Stimulated activated CD4-positive, alpha-beta T cell treated with anti-CD3 and anti-CD28 coated beads, TNF-alpha, amount 100 ng/mL, for 24 hours (primary cell): ENCODE measurements around the gene LCLAT1.
"Not testable (repeated sequence)": the region's sequence is repeated elsewhere in the genome, so short reads cannot be mapped to it uniquely, and the experiment has no call there.

Experiments
- DNase-seq, 3 experiments: peaks; one replicate each; pipeline ENCODE4 v3.0.0-alpha.2; 2020; ENCODE audit warnings: low read depth in 3 of 3

The LCLAT1 gene

DNA sequence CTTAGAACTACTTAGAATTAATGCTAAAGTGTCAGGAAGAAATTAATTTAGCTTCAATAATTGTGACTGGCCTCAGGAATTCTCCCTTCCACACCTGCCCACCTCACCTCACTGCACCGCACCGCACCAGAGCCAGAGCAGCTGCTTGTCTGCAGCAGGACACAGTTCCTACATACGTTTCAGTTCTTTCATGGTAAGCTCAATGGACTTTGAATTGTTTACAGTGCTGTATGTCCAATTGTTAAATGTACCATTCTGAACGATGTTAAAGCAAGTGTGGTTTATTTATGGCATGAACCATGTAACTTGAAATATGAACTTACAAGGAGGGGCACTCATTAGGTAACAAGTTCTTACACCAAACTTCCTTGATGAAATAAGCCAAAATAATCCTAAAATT is 196.0 kb downstream of the LCLAT1 start:
- not testable (repeated sequence) for DNase-seq

DNA sequence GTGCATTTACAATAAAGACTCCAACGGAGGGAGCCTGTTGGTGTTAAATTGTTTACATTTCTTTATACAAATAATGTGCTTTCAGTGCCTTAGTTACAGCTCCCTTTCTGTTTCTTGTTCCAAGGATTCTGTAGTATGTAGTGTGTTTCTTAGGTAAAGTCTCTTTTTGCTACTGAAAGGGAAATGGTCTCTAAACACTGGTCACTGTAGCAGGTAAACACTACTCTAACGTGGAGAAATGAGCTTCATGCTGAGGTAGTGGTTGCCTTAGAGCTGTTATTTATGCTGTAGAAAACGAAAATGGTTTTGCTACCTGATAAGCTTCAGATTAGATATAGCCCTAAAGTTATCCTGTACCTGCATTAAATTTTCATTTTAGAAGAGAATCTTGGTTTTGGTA is 196.6 kb downstream of the LCLAT1 start:
- no peak for DNase-seq

GRCh38 chr2:30645081-30645744 is 198.2 kb downstream of the LCLAT1 start:
- no peak for DNase-seq

DNA sequence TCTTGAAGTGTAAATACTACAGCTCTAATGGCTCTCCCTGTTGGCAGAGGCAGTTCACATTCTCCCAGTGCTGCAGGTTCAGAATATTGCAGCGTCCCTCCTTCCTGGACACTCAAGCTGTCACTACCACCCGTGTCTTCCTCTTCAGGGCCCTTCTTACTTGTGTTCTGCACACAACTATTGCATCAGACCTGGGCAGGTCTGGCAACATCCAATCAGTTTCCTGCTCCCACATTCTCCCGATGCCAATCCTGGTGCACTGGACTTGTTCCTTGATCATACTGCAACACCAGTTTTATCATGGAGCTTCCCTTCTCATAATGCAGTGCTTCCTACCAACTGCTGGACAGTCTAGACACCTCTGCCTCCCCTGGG is 198.7 kb downstream of the LCLAT1 start:
- DNase-seq = no peak

GRCh38 chr2:30647752-30648457 is 200.9 kb downstream of the LCLAT1 start:
- DNase-seq = no peak

GRCh38 chr2:30649278-30649677 is 202.2 kb downstream of the LCLAT1 start:
- DNase-seq = no peak

- no peak for DNase-seq
These were observed 202.8 kb downstream of the LCLAT1 start for GRCh38 chr2:30649828-30650227.

DNA sequence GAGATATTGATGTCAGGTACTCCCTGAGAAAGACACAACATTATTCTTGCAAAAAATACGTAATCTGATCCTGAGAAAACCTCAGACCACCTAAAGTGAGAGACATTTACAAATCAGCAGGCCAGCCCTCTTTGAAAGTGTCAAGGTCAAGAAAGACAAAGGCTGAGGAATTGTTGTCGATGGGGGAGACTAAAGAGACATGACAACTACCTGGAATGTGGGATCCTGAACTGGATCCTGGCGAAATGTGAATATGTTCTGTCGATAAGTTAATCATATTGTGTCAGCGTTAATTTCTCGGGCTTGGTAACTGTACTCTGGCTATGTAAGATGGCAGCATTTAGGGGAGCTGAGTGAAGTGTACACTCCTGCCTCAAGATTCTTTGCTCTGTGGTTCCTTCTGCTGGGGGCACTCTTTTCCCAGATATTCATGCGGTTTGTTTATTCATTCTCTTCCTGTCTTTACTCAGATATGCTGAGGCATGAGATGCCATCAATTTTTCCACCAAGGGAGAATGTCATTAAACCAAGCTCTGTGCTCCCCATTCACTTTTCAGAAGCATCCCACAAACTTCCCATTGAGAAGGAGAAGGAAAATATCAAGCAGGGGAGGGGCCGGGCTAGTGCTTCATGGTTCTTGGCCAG is 205.3 kb downstream of the LCLAT1 start:
- no peak for DNase-seq

DNA sequence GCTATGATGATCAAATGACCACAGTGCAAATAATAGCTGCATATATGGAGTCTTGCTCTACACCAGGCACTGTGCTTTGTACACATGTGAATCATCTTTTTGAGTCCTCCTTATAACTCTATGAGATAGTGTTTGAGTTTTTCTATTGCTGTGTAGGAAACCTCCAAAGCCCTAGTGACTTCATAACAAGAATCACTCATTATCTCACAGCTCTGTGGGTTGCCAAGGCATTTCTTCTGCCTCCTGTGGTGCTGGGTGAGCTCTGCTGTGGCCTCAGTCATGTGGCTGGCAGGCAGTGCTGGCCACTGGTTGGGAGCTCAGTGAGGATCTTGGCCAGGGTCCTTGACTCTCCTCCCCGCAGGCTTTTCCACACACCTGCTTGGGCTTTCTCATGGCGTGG is 206.8 kb downstream of the LCLAT1 start:
- no peak for DNase-seq

DNA sequence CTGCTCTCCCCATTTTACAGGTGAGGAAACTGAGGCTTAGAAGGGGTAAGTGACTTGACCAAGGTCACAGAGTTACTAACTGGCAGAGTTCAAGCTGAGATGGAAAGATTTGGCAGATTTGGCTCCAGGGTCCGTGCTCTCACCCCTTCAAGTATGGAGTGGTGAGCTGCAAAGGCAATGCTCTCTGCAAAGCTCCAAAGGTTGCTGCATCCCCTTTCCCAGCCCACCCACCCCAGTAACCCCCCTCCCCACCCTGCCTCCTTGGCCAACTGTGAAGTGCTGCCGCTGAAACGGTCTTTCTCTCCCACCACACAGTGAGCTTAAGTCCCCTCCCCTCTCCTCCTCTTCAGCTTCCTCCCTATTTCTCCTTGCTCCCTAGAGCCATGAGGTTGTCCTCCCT is 207.4 kb downstream of the LCLAT1 start:
- DNase-seq = no peak

- DNase-seq = no peak
These were observed 208.2 kb downstream of the LCLAT1 start for GRCh38 chr2:30655211-30655610.

DNA sequence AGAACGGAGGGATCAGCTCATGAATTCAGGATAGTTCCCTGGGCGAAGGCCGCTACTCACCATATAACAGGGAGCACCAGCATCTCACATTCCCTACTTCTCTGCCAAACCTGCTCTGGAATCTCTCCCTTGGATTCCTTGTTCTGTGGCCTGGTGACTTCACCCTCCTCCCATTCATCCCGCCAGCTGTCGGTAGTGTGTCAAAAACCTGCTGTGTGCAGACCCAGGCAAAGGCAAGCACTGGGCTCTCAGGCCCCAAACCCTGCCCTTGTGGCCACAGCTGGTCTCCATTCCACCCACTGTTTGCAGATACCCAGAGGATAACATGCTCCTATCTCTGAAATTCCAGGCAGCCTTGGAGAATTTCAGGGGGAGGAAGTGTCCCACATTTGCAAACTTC is 208.6 kb downstream of the LCLAT1 start:
- no peak for DNase-seq

- no peak for DNase-seq
These were observed 209.0 kb downstream of the LCLAT1 start for GRCh38 chr2:30656079-30656478.

- no peak for DNase-seq
These were observed 214.4 kb downstream of the LCLAT1 start for GRCh38 chr2:30661173-30662107.

DNA sequence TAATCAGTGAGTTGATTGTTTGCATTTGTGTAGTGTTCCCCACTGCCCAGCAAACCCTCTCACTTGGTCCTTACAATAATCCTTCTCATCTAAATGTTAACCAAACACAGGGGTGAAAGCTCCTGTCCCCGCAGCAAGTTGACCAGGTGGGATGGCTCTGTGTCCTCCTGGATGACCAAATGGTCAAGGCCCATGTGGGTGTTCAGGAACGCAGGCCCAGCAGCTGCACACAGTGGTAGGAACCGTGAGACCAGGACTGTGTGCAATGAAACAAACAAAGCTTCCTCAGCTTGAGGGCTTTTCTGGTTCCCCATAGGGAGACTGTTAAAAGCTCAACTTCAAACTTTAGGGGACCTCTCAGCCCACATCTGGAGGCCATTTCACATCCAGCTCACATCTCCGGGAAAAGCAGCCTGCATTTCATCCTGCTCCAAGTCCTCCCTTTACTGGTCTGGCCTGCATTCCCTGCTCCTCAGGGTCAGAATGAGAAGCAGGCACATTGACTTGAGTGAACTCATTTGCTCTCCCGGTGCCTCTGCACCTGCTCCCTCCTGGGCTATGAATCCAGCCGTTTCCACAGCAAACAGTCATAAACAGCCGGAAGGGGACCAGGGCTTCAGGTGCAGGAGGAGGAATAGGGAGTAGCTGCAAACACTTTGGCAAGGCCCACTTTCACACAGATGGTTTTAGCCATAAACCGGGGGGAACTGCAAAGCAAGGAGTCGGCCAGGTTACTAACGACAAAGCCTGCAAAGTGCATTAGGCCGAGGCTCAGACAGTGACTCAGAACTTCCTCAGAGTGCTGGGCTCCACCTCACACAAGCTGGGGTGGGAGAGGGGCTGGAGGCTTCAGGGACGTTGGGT is 215.5 kb downstream of the LCLAT1 start:
- no peak for DNase-seq

- DNase-seq = no peak
These were observed 216.3 kb downstream of the LCLAT1 start for GRCh38 chr2:30663321-30663720.

- DNase-seq = no peak
These were observed 216.8 kb downstream of the LCLAT1 start for GRCh38 chr2:30663806-30664205.

- DNase-seq = peak in 1 of 3 experiments; percentile 18
These were observed 217.8 kb downstream of the LCLAT1 start for GRCh38 chr2:30664761-30665358.

- no peak for DNase-seq
These were observed 218.8 kb downstream of the LCLAT1 start for GRCh38 chr2:30665761-30666265.

DNA sequence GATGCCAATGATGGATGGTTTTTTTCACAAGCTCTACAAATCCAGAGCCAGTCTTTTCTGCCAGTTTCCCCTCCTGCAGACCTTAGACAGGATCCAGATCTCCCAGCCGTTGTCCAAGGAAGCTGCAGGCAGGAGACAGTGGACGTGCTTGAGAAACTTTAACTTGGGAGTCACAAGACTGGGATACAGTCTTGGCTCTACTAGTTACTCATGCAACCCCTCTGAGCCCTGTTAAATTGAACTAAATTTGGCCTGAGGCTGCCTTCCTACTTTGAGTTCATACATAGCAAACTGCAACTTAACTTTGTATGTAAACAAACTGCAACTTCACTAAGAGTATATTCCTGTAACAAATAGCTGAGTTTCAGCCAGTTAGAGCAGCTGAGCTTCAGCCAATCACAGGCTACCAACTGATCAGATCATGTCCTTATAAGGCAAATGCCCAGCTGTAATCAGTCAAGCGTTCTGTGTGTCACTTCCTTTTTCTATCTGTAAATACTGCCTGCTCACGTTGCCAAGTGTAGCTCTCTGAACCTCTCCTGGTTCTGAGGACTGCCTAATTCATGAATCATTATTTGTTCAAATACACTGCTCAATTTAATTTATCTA is 219.3 kb downstream of the LCLAT1 start:
- DNase-seq = no peak
